Measurements from ENCODE around the gene PNPLA5. TPM values are rescaled to one million over a fixed set of nuclear protein-coding genes. Genes with fewer than 3 reads are reported as not detected.
"Not testable (repeated sequence)": the region's sequence is repeated elsewhere in the genome, so short reads cannot be mapped to it uniquely, and the experiment has no call there.

The PNPLA5 gene
- total and polyA plus RNA-seq, 2 donors: 0.07 TPM; not detected in 1

- H3K9me3 ChIP-seq (ENCODE audit: control insufficient read depth in 2 of 2, insufficient read depth in 1 of 2, low read length in 1 of 2): no peaks in the 10 kb centered on the region
- no peak overlapping the region for H3K27ac ChIP-seq (ENCODE audit: low read depth in 1 of 2, low read length in 1 of 2)
- WGBS: 92% methylated on average over 1 of the region's 1 CpG
- H3K27me3 ChIP-seq (ENCODE audit: control insufficient read depth in 2 of 2, insufficient read depth in 1 of 2, low read length in 1 of 2): peaks cover 0 to 5% of the 10 kb centered on the region in 2 donors
- no peak for DNase-seq (ENCODE audit: low read depth in 6 of 9, low spot score in 9 of 9)
- H3K4me1 ChIP-seq (ENCODE audit: control insufficient read depth in 2 of 2, insufficient read depth in 2 of 2, low read length in 2 of 2): no peaks in the 10 kb centered on the region
- H3K36me3 ChIP-seq (ENCODE audit: control insufficient read depth in 2 of 2, insufficient read depth in 2 of 2, low read length in 1 of 2): no peaks in the 10 kb centered on the region
- no peak overlapping the region for H3K4me3 ChIP-seq (ENCODE audit: low read length in 2 of 2)
Observed at GRCh38 chr22:43909708-43910107, 17.9 kb upstream of the PNPLA5 start.

DNA sequence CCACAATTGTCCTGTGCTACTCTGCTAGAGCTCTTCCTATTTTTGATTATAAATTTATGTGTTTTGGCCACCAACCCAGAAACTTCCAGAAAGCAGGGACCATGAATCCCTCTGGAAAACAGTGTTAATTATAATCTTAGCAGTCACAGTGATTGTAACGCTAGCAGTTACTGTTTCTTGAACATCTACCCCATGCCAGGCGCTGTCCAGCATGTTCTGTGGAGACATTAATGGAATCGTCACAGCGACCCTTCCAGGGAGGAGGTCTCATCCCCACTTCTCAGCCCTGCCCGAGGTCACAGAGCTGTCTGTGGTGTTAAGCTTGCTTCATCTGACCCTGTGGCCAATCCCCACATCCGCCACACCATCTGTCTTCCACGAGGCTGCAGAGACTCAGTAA lies 13.9 kb upstream of the PNPLA5 start:
- Histone ChIP-seq H3K27me3 (ENCODE audit: control insufficient read depth in 2 of 2, insufficient read depth in 1 of 2, low read length in 1 of 2) (peaks cover 0 to 5% of the 10 kb centered on the region in 2 donors), H3K36me3 (ENCODE audit: control insufficient read depth in 2 of 2, insufficient read depth in 2 of 2, low read length in 1 of 2) (no peaks in the 10 kb centered on the region), H3K27ac (ENCODE audit: low read depth in 1 of 2, low read length in 1 of 2) (no peak overlapping the region), H3K4me3 (ENCODE audit: low read length in 2 of 2) (no peak overlapping the region), H3K4me1 (ENCODE audit: control insufficient read depth in 2 of 2, insufficient read depth in 2 of 2, low read length in 2 of 2) (no peaks in the 10 kb centered on the region), H3K9me3 (ENCODE audit: control insufficient read depth in 2 of 2, insufficient read depth in 1 of 2, low read length in 1 of 2) (no peaks in the 10 kb centered on the region)
- DNase-seq (ENCODE audit: low read depth in 6 of 9, low spot score in 9 of 9): no peak
- WGBS: 71% methylated on average over 7 of the region's 7 CpGs

GRCh38 chr22:43904412-43904811 lies 12.6 kb upstream of the PNPLA5 start:
- DNase-seq (ENCODE audit: low read depth in 6 of 9, low spot score in 9 of 9); H3K27ac ChIP-seq (ENCODE audit: low read depth in 1 of 2, low read length in 1 of 2); H3K36me3 ChIP-seq (ENCODE audit: control insufficient read depth in 2 of 2, insufficient read depth in 2 of 2, low read length in 1 of 2); H3K27me3 ChIP-seq (ENCODE audit: control insufficient read depth in 2 of 2, insufficient read depth in 1 of 2, low read length in 1 of 2); H3K4me3 ChIP-seq (ENCODE audit: low read length in 2 of 2); H3K4me1 ChIP-seq (ENCODE audit: control insufficient read depth in 2 of 2, insufficient read depth in 2 of 2, low read length in 2 of 2); H3K9me3 ChIP-seq (ENCODE audit: control insufficient read depth in 2 of 2, insufficient read depth in 1 of 2, low read length in 1 of 2): not testable (repeated sequence)
- WGBS: 41% methylated on average over 12 of the region's 12 CpGs

- DNase-seq (ENCODE audit: low read depth in 6 of 9, low spot score in 9 of 9); H3K27ac ChIP-seq (ENCODE audit: low read depth in 1 of 2, low read length in 1 of 2); H3K4me1 ChIP-seq (ENCODE audit: control insufficient read depth in 2 of 2, insufficient read depth in 2 of 2, low read length in 2 of 2); H3K9me3 ChIP-seq (ENCODE audit: control insufficient read depth in 2 of 2, insufficient read depth in 1 of 2, low read length in 1 of 2); H3K27me3 ChIP-seq (ENCODE audit: control insufficient read depth in 2 of 2, insufficient read depth in 1 of 2, low read length in 1 of 2); H3K36me3 ChIP-seq (ENCODE audit: control insufficient read depth in 2 of 2, insufficient read depth in 2 of 2, low read length in 1 of 2); H3K4me3 ChIP-seq (ENCODE audit: low read length in 2 of 2): not testable (repeated sequence)
- WGBS: 83% methylated on average over 12 of the region's 12 CpGs
Observed at GRCh38 chr22:43903033-43903432, 11.2 kb upstream of the PNPLA5 start.

GRCh38 chr22:43901976-43902643 lies 10.3 kb upstream of the PNPLA5 start:
- H3K27me3 ChIP-seq (ENCODE audit: control insufficient read depth in 2 of 2, insufficient read depth in 1 of 2, low read length in 1 of 2): peaks cover 0 to 5% of the 10 kb centered on the region in 2 donors
- H3K27ac ChIP-seq (ENCODE audit: low read depth in 1 of 2, low read length in 1 of 2): no peak overlapping the region
- no peaks in the 10 kb centered on the region for H3K4me1 ChIP-seq (ENCODE audit: control insufficient read depth in 2 of 2, insufficient read depth in 2 of 2, low read length in 2 of 2)
- DNase-seq (ENCODE audit: low read depth in 6 of 9, low spot score in 9 of 9): no peak
- H3K36me3 ChIP-seq (ENCODE audit: control insufficient read depth in 2 of 2, insufficient read depth in 2 of 2, low read length in 1 of 2): no peaks in the 10 kb centered on the region
- H3K4me3 ChIP-seq (ENCODE audit: low read length in 2 of 2): no peak overlapping the region
- H3K9me3 ChIP-seq (ENCODE audit: control insufficient read depth in 2 of 2, insufficient read depth in 1 of 2, low read length in 1 of 2): no peaks in the 10 kb centered on the region
- 73% methylated on average over 5 of the region's 5 CpGs for WGBS

DNA sequence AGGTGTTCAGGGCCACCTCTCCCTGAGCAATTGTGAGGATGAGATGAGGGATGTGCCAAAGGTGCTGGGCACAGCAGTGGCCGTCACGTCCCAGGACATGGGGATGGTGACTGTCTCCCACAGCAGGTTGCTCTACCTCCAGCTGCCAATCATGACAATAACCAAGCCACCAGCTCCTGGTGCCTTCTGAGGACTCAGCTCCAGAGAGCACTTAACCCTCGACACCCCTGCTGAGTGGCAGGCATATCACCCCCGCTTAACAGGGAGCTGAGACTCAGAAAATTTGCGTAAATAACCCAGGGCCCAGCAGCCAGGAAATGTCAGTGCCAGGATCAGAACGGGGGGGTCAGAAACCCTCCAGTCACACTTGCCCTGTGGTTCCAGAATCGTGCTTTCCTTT lies 8.4 kb upstream of the PNPLA5 start:
- 72% methylated on average over 7 of the region's 7 CpGs for WGBS
- Histone ChIP-seq H3K4me3 (ENCODE audit: low read length in 2 of 2) (no peak overlapping the region), H3K27ac (ENCODE audit: low read depth in 1 of 2, low read length in 1 of 2) (no peak overlapping the region), H3K36me3 (ENCODE audit: control insufficient read depth in 2 of 2, insufficient read depth in 2 of 2, low read length in 1 of 2) (no peaks in the 10 kb centered on the region), H3K27me3 (ENCODE audit: control insufficient read depth in 2 of 2, insufficient read depth in 1 of 2, low read length in 1 of 2) (peaks cover 0 to 9% of the 10 kb centered on the region in 2 donors), H3K9me3 (ENCODE audit: control insufficient read depth in 2 of 2, insufficient read depth in 1 of 2, low read length in 1 of 2) (no peaks in the 10 kb centered on the region), H3K4me1 (ENCODE audit: control insufficient read depth in 2 of 2, insufficient read depth in 2 of 2, low read length in 2 of 2) (no peaks in the 10 kb centered on the region)
- no peak for DNase-seq (ENCODE audit: low read depth in 6 of 9, low spot score in 9 of 9)

GRCh38 chr22:43897751-43898261 lies 6.0 kb upstream of the PNPLA5 start:
- Histone ChIP-seq H3K4me1 (ENCODE audit: control insufficient read depth in 2 of 2, insufficient read depth in 2 of 2, low read length in 2 of 2) (no peaks in the 10 kb centered on the region), H3K36me3 (ENCODE audit: control insufficient read depth in 2 of 2, insufficient read depth in 2 of 2, low read length in 1 of 2) (no peaks in the 10 kb centered on the region), H3K9me3 (ENCODE audit: control insufficient read depth in 2 of 2, insufficient read depth in 1 of 2, low read length in 1 of 2) (no peaks in the 10 kb centered on the region), H3K27me3 (ENCODE audit: control insufficient read depth in 2 of 2, insufficient read depth in 1 of 2, low read length in 1 of 2) (peaks cover 0 to 22% of the 10 kb centered on the region in 2 donors), H3K27ac (ENCODE audit: low read depth in 1 of 2, low read length in 1 of 2) (no peak overlapping the region), H3K4me3 (ENCODE audit: low read length in 2 of 2) (no peak overlapping the region)
- 80% methylated on average over 12 of the region's 12 CpGs for WGBS
- DNase-seq (ENCODE audit: low read depth in 6 of 9, low spot score in 9 of 9): no peak

DNA sequence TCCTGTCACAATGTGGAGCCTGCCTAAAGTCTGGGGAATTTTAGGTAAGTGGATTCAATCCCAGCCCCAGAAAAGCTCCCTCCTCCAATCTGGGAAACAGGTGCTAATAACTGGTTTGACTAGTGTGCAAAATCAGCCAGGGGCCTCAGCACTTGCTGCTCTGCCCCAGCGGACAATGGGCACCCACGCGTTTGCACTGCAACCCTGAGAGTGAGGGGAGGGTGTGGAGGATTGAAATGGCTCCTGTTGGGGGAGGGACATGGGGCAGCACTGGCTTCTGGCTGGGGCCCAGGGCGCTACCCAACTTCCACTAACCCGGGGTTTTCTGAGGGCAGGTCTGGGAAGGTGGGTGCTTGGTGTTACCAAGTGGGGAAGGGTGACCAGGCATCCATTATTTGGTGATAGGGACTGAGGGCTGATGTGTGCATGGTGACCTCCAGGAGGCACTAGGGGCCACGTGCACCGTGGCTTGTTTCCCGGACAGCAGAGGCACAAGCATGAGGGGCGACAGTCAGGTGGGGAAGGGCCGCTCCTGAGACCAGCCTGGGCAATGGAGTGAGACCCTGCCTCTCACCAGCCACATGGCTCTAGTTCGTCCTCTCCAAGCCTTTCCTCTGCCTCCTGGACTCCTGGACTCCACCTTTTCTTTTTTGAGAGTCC lies 4.3 kb upstream of the PNPLA5 start:
- Histone ChIP-seq H3K9me3 (ENCODE audit: control insufficient read depth in 2 of 2, insufficient read depth in 1 of 2, low read length in 1 of 2) (no peaks in the 10 kb centered on the region), H3K27me3 (ENCODE audit: control insufficient read depth in 2 of 2, insufficient read depth in 1 of 2, low read length in 1 of 2) (peaks cover 15 to 39% of the 10 kb centered on the region in 2 donors), H3K36me3 (ENCODE audit: control insufficient read depth in 2 of 2, insufficient read depth in 2 of 2, low read length in 1 of 2) (no peaks in the 10 kb centered on the region), H3K4me3 (ENCODE audit: low read length in 2 of 2) (no peak overlapping the region), H3K27ac (ENCODE audit: low read depth in 1 of 2, low read length in 1 of 2) (no peak overlapping the region), H3K4me1 (ENCODE audit: control insufficient read depth in 2 of 2, insufficient read depth in 2 of 2, low read length in 2 of 2) (peaks cover 0 to 5% of the 10 kb centered on the region in 2 donors)
- 57% methylated on average over 11 of the region's 11 CpGs for WGBS
- DNase-seq (ENCODE audit: low read depth in 6 of 9, low spot score in 9 of 9): no peak

DNA sequence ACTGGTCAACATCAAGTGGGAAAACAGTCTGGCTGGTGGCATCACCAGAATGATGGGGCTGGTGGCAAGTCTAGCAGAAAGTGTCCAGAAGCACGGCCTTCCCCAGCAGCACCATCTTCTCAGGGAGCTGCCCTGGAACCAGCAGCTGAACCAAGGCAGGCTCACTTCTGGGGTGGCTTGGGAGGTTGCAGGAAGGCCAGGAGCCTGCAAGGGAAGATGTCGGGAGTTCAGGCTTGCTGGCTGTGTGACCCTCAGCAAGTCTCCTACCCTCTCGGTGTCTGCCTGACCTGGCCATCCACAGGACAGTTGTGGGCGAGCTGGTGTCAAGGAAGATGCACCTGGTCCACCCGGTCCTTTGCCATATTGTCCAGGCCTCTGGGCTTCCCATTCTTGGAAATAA lies 2.3 kb upstream of the PNPLA5 start:
- no peaks in the 10 kb centered on the region for H3K36me3 ChIP-seq (ENCODE audit: control insufficient read depth in 2 of 2, insufficient read depth in 2 of 2, low read length in 1 of 2)
- WGBS: 94% methylated on average over 5 of the region's 5 CpGs
- peaks cover 0 to 5% of the 10 kb centered on the region in 2 donors for H3K4me1 ChIP-seq (ENCODE audit: control insufficient read depth in 2 of 2, insufficient read depth in 2 of 2, low read length in 2 of 2)
- peaks cover 24 to 59% of the 10 kb centered on the region in 2 donors for H3K27me3 ChIP-seq (ENCODE audit: control insufficient read depth in 2 of 2, insufficient read depth in 1 of 2, low read length in 1 of 2)
- no peak overlapping the region for H3K27ac ChIP-seq (ENCODE audit: low read depth in 1 of 2, low read length in 1 of 2)
- DNase-seq (ENCODE audit: low read depth in 6 of 9, low spot score in 9 of 9): no peak
- no peaks in the 10 kb centered on the region for H3K9me3 ChIP-seq (ENCODE audit: control insufficient read depth in 2 of 2, insufficient read depth in 1 of 2, low read length in 1 of 2)
- H3K4me3 ChIP-seq (ENCODE audit: low read length in 2 of 2): no peak overlapping the region

Data from thymus (tissue), 11 donors.